GM06990 (cell line): Measurements from ENCODE around the gene TPST2.

Source experiments
- DNase-seq: peaks from one replicate; pipeline ENCODE4 v3.0.0-alpha.2; 2011; ENCODE audit not compliant: insufficient read length; ENCODE audit errors: extremely low read depth
- H3K27me3 ChIP-seq: replicated peaks from 2 replicates; pipeline ENCODE4 v1.6.0; 2011; ENCODE audit warnings: low read length; ENCODE audit not compliant: control insufficient read depth, insufficient read depth
- H3K36me3 ChIP-seq: 2 replicates; pipeline ENCODE4 v1.5.1; 2011; ENCODE audit warnings: low read length; ENCODE audit not compliant: control insufficient read depth, insufficient read depth
- H3K4me3 ChIP-seq: replicated peaks from 2 replicates; pipeline ENCODE4 v1.5.1; 2011; ENCODE audit warnings: low read depth, mild to moderate bottlenecking, control low read depth, low read length
- CTCF ChIP-seq: IDR thresholded peaks from 2 replicates; pipeline ENCODE4 v1.5.1; 2011; ENCODE audit warnings: low read length, control low read depth, mild to moderate bottlenecking, inconsistent platforms; ENCODE audit not compliant: insufficient read depth, poor library complexity, severe bottlenecking

The TPST2 gene

GRCh38 chr22:26551568-26551967 lies 38.4 kb downstream of the TPST2 start:
- TF ChIP-seq CTCF: no peak
- Histone ChIP-seq H3K4me3 (no peak overlapping the region), H3K36me3 (peaks cover 3% of the 10 kb centered on the region), H3K27me3 (no peaks in the 10 kb centered on the region)
- no peak for DNase-seq

GRCh38 chr22:26550498-26551033 lies 39.4 kb downstream of the TPST2 start:
- no peak for DNase-seq
- Histone ChIP-seq H3K36me3 (peaks cover 3% of the 10 kb centered on the region), H3K27me3 (no peaks in the 10 kb centered on the region), H3K4me3 (no peak overlapping the region)
- no peak for TF ChIP-seq CTCF

- H3K36me3 ChIP-seq: peaks cover 3% of the 10 kb centered on the region
- no peak for DNase-seq
- H3K27me3 ChIP-seq: no peaks in the 10 kb centered on the region
- no peak overlapping the region for H3K4me3 ChIP-seq
- TF ChIP-seq CTCF: no peak
These were observed 39.9 kb downstream of the TPST2 start for GRCh38 chr22:26549902-26550497.

DNA sequence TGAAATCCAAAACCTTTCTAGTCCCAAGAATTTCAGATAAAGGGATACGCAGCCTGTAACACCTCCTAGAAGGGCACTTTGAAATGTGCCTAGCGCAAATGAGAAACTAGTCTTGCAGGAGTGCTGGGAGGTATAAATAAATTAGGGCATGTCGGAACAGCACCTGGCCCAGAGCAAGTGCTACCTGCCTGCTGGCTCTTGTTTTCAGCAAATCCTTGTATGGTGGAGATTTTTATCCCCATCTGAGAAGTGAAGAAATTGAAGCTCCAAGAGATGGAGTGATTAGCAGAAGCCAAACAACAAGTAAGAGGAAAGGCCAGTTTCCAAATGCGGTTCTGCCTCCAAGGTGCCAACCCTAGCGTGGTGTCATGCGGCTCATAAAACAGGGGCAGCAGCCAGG lies 40.9 kb downstream of the TPST2 start:
- no peak for TF ChIP-seq CTCF
- no peak for DNase-seq
- no peaks in the 10 kb centered on the region for H3K27me3 ChIP-seq

DNA sequence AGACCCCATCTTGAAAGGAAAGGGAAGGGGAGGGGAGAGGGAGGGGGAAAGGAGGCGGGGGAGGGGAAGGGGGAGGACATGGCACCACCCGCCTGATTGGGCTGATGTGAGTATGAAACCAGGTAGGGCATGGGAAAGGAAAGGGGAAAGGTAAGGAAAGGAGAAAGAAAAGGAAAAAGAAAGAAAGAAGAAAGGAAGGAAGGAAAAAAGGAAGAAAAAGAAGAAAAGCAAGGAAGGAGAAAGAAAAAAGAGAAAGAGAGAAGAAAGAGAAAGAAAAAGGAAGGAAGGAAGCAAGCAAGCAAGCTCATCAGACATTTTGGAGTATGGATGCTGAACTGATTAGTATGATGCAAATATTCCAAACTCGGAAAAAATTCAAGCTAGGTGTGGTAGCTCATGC lies 41.6 kb downstream of the TPST2 start:
- TF ChIP-seq CTCF: no peak
- Histone ChIP-seq H3K27me3 (no peaks in the 10 kb centered on the region), H3K36me3 (peaks cover 3% of the 10 kb centered on the region), H3K4me3 (no peak overlapping the region)
- no peak for DNase-seq

More for the DNA sequence above, 40.9 kb downstream of the TPST2 start:
- H3K4me3 ChIP-seq: no peak overlapping the region
- peaks cover 3% of the 10 kb centered on the region for H3K36me3 ChIP-seq

- Histone ChIP-seq H3K4me3 (no peak overlapping the region), H3K36me3 (peaks cover 3% of the 10 kb centered on the region), H3K27me3 (no peaks in the 10 kb centered on the region)
- no peak for DNase-seq
- no peak for TF ChIP-seq CTCF
These were observed 42.1 kb downstream of the TPST2 start for GRCh38 chr22:26547837-26548236.
